ENCODE data around the gene TNFRSF19.

DNA sequence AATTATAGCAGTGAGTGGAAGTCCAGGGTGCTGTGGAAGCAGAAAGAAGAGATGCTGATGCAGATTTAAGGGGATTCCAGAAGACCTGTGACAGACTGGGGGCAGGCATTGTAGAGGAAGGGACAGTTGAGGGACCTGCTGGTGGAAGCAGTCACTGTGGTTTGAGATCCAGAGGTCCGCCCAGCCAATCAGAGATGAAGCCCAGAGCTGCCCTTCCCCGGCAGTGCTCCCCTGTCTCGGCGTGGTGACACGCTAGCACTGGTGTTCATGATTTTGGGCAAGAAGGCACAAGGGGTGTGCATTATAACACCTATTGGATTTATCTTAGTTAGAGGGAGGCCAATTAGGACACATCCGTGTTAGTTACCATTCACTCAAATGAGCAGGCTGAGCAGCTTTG, 16.1 kb downstream of the TNFRSF19 start:
- TF ChIP-seq, protein P1, sequence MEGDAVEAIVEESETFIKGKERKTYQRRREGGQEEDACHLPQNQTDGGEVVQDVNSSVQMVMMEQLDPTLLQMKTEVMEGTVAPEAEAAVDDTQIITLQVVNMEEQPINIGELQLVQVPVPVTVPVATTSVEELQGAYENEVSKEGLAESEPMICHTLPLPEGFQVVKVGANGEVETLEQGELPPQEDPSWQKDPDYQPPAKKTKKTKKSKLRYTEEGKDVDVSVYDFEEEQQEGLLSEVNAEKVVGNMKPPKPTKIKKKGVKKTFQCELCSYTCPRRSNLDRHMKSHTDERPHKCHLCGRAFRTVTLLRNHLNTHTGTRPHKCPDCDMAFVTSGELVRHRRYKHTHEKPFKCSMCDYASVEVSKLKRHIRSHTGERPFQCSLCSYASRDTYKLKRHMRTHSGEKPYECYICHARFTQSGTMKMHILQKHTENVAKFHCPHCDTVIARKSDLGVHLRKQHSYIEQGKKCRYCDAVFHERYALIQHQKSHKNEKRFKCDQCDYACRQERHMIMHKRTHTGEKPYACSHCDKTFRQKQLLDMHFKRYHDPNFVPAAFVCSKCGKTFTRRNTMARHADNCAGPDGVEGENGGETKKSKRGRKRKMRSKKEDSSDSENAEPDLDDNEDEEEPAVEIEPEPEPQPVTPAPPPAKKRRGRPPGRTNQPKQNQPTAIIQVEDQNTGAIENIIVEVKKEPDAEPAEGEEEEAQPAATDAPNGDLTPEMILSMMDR (IDR thresholded peaks at IDR 0.05) = no peak
- no peak for TF ChIP-seq POLR2A (IDR thresholded peaks at IDR 0.05)

Measured in heart left ventricle (tissue), 13 donors.